ENCODE results near the gene L1TD1.

GRCh38 chr1:62161711-62162110 is 32.9 kb upstream of the L1TD1 start:
- no peak for TF ChIP-seq CTCF (IDR thresholded peaks at IDR 0.05)
- TF ChIP-seq POLR2A (IDR thresholded peaks at IDR 0.05), result no peak

Data from stomach (tissue), 4 donors.